GM12872 (cell line): Measurements from ENCODE around the gene VPS41.

Experiments
- CTCF ChIP-seq: IDR thresholded peaks from 3 replicates; pipeline ENCODE4 v1.5.1; 2011; ENCODE audit warnings: low read depth, mild to moderate bottlenecking, low read length, moderate library complexity; ENCODE audit not compliant: insufficient read depth

The VPS41 gene

GRCh38 chr7:38775506-38776175, 133.3 kb downstream of the VPS41 start:
- TF ChIP-seq CTCF = no peak

GRCh38 chr7:38773430-38773829, 135.6 kb downstream of the VPS41 start:
- TF ChIP-seq CTCF = no peak

GRCh38 chr7:38760226-38760625, 148.8 kb downstream of the VPS41 start:
- TF ChIP-seq CTCF = no peak

GRCh38 chr7:38759028-38759427, 150.0 kb downstream of the VPS41 start:
- TF ChIP-seq CTCF = no peak

- TF ChIP-seq CTCF = no peak
These were observed 151.1 kb downstream of the VPS41 start for GRCh38 chr7:38757931-38758330.

- TF ChIP-seq CTCF = no peak
These were observed 152.5 kb downstream of the VPS41 start for GRCh38 chr7:38756521-38756920.

GRCh38 chr7:38753347-38753746, 155.6 kb downstream of the VPS41 start:
- no peak for TF ChIP-seq CTCF

- no peak for TF ChIP-seq CTCF
These were observed 157.6 kb downstream of the VPS41 start for GRCh38 chr7:38751416-38751815.
